Suprapubic skin (tissue), 3 donors: Measurements from ENCODE around the gene PPY.

Experiments used
- CTCF ChIP-seq, 2 donors: fragments of 200-600 bp in 1 of 2; fragments of 450-650 bp in 1 of 2; sonication (generic) in 1 of 2; IDR thresholded peaks; one replicate each; pipeline ENCODE4 v1.5.1; 2016 to 2019; ENCODE audit warnings: antibody characterized with exemption in 2 of 2, mild to moderate bottlenecking in 1 of 2, moderate library complexity in 1 of 2
- EP300 ChIP-seq: sonication (generic); formaldehyde crosslinking; IDR thresholded peaks from one replicate; pipeline ENCODE4 v1.6.1; 2017; ENCODE audit warnings: antibody characterized with exemption

GRCh38 chr17:43915559-43915958 is 26.7 kb downstream of the PPY start:
- TF ChIP-seq CTCF (IDR thresholded peaks at IDR 0.05) (no peak), EP300 (no peak)
